ENCODE results near the gene THAP8.

GRCh38 chr19:35986111-35986510 is 68.0 kb downstream of the THAP8 start:
- TF ChIP-seq RNF2 (IDR thresholded peaks at IDR 0.05; ENCODE audit: borderline replicate concordance, low read depth, low read length, missing control alignments, poor library complexity, severe bottlenecking): no peak
- TF ChIP-seq SP1 (IDR thresholded peaks at IDR 0.05; ENCODE audit: low read depth, low read length): no peak
- TF ChIP-seq POU5F1 (IDR thresholded peaks at IDR 0.05; ENCODE audit: low read depth, low read length): no peak
- no peak for TF ChIP-seq TCF12 (IDR thresholded peaks at IDR 0.05; ENCODE audit: low read depth, low read length)
- TF ChIP-seq POLR2A (IDR thresholded peaks at IDR 0.05; ENCODE audit: control extremely low read depth in 1 of 2, low read depth in 2 of 2, low read length in 2 of 2): no peak
- TF ChIP-seq YY1 (IDR thresholded peaks at IDR 0.05; ENCODE audit: low read depth, low read length): no peak
- TF ChIP-seq CTCF (IDR thresholded peaks at IDR 0.05; ENCODE audit: control extremely low read depth in 1 of 3, insufficient read depth in 1 of 3, low read depth in 1 of 3, low read length in 3 of 3): no peak

Measured in H1 (cell line).